GM12874 (cell line): ENCODE results near the gene TMEM9.

Experiments
- CTCF ChIP-seq: IDR thresholded peaks from 2 replicates; pipeline ENCODE4 v1.5.1; 2011; ENCODE audit warnings: low read depth, mild to moderate bottlenecking, control low read depth, low read length, moderate library complexity; ENCODE audit not compliant: insufficient read depth

The TMEM9 gene

GRCh38 chr1:201139756-201140155 lies 14.5 kb downstream of the TMEM9 start:
- TF ChIP-seq CTCF, result no peak

DNA sequence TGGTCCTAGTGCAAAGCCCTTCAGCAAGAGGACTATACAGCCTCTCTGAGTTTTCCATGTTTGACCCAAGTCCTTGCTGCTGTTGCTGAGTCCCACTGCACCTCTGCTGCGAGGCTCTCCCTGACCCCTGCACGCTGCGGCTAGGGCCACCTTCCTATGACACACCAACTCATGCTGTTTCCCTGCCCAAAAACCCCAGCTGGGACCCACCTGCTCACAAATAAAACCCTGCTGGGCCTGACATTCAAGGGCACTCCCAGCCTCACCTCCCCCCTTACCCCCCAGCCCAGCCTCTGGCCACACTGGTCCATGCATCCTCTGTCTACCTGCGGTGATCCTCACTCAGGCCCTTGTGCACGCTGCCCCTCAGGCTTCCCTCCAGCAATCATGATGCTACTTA lies 15.0 kb downstream of the TMEM9 start:
- TF ChIP-seq CTCF, result no peak

DNA sequence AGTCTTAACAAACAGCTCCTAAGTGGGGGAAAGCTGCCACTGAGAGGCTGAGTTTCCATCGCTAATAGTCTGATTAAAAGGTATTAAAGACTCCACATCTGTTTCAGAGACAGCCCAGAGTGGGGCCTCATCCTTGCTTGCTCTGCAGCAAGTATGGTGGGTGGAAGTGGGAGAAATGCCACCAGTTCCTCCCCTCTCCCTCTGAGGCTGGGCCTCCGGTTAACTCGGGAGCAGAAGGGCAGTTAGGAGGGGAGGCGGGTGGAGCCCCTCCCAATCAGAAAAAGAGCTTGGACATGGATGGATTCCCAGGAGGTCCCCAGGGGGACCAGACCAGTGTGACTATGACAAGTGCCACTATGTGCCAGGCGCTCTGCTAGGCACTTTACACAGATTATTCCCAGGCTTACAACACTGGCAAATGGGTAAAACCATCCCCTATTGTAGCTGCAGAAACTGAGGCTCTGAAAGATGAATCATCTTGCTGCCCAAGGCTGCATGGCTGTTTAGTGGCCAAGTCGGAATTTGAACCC lies 15.9 kb downstream of the TMEM9 start:
- TF ChIP-seq CTCF, result no peak

- TF ChIP-seq CTCF, result no peak
Observed at GRCh38 chr1:201137579-201138310, 16.5 kb downstream of the TMEM9 start.

DNA sequence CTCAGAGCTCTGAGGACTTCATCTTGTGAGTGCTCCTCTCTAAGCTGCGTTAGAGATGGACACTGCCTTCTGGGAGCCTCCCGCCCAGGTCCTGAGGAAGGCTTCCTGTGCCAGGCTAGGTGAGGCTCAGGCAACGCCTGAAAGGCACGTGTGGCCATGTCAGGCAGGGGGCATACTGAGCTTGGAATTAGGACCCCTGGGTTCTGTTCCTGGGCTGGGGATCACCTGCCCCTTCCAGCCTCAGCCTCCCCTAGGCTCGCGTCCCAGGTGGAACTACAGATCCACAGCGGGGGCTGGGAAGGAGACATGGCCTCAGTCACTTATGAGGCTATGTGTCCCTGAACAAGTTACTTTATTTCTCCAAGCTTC lies 17.3 kb downstream of the TMEM9 start:
- TF ChIP-seq CTCF, result no peak

DNA sequence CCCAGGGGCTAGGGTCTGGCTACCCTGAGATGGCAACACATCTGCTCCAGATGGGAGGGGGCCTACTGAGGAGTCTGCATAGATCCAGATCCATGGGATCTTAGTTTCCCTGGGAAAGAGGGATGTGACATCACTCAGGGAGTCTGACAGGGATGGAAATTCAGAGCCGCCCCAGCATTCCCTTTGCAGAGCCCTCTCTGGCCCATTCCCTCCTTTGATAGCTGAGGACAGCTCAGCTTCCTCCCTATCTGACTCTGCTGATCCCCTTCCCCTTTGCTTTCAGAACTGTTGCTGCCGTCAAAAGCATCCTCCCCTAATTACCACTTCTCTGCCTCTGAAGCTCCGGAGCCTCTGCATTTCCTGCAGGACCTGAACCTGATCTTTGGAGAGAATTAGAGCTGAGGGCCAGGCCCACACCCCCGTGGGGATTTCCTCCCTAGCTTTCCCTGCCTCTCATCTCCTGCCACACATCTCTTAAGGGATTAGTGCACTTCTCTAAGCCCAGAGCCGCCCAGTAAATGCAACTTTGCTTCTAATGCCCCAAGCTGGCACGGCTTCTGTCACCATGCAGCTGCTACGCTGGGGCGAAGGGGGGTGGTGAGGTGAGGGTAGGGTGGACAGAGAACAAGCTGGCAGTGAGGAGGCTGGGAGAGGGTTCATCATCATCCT lies 17.8 kb downstream of the TMEM9 start:
- TF ChIP-seq CTCF, result no peak

GRCh38 chr1:201134405-201134804 lies 19.9 kb downstream of the TMEM9 start:
- TF ChIP-seq CTCF, result no peak
